ENCODE measurements around the gene OSBPL6.

Gene OSBPL6

DNA sequence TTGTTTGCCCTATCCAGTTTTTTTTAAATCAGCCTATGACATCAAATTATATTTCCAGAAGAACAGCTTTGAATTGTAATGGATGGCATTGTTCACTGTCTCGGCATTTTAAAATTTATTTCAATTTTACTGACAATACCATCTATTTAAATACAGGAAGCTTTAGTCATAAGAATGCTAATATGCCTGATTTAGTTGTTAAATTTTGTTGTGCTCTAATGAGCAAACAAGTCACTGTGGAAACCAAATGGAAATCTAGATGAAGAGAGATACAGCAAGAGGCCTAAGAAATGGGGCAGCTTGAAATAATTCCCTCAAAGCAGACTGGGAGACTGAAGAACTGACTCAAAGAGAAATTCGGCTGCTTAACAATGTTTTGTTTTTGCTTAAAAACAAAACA, 76.8 kb downstream of the OSBPL6 start (continued):
- TF ChIP-seq, protein P1, sequence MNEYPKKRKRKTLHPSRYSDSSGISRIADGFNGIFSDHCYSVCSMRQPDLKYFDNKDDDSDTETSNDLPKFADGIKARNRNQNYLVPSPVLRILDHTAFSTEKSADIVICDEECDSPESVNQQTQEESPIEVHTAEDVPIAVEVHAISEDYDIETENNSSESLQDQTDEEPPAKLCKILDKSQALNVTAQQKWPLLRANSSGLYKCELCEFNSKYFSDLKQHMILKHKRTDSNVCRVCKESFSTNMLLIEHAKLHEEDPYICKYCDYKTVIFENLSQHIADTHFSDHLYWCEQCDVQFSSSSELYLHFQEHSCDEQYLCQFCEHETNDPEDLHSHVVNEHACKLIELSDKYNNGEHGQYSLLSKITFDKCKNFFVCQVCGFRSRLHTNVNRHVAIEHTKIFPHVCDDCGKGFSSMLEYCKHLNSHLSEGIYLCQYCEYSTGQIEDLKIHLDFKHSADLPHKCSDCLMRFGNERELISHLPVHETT (tag by site-specific recombination; IDR thresholded peaks at IDR 0.05) = no peak

DNA sequence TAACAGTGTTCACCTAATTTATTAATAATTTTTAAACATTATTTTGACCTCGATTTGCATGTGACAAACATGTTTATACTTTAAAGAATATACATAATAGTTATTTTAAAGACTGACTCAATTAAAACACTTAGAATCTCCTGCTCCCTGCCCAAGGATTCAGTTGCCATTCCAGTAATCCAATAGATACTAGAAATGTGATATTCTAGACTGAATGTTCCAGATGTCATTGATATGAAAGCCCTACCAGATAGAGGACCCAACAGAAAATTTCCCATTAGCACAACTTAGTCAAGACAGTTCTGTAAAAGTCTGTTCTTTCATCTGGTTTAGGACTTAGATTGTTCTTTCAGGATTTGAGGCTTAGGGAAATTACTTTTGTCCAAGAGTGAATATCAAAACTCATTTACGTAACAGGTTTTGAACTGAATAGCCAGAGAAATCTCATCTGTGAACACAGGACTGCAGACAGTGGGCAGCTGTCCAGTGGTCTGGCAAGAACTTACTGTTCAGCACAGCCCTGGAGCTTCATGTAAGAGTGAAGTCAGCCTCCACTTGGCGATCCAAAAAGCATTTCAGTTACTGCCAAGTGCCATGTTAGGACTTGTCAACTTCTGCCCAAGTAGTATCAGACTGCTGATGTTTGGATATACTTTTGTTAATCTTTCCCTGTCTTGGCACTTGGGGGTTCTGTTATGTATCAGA, 77.5 kb downstream of the OSBPL6 start:
- CTCF ChIA-PET = interaction anchor here (0.9 kb wide), 1 partner anchor 140 kb away, joined by 4 read pairs; no protein-coding TSS in a partner anchor
- Histone ChIP-seq H3K27ac (ENCODE audit: extremely low read depth, low read depth, low read length) (no peak overlapping the region), H3K9me3 (ENCODE audit: control insufficient read depth, insufficient read depth, low read depth, low read length) (no peaks in the 10 kb centered on the region), H3K36me3 (ENCODE audit: control insufficient read depth in 2 of 2, insufficient read depth in 1 of 2, low read length in 2 of 2) (no peaks in the 10 kb centered on the region), H3K4me3 (ENCODE audit: low read depth, low read length) (no peak overlapping the region), H3K4me1 (ENCODE audit: control insufficient read depth, insufficient read depth, low read length) (peaks cover 2% of the 10 kb centered on the region; the same call in 1 of the 2 replicates)
- POLR2A ChIA-PET = no interaction called here
- TF ChIP-seq ZSCAN16 (tag by site-specific recombination; IDR thresholded peaks at IDR 0.05) (no peak), ZNF138 (tag by site-specific recombination; IDR thresholded peaks at IDR 0.05; ENCODE audit: borderline replicate concordance) (no peak), ZBTB7A (tag by site-specific recombination; IDR thresholded peaks at IDR 0.05; ENCODE audit: low read depth) (no peak), ZNF610 (tag by site-specific recombination; IDR thresholded peaks at IDR 0.05; ENCODE audit: borderline replicate concordance) (no peak), ZNF2 (tag by site-specific recombination; IDR thresholded peaks at IDR 0.05) (no peak), RBAK (tag by site-specific recombination; IDR thresholded peaks at IDR 0.05) (no peak), BCL11A (tag by site-specific recombination; IDR thresholded peaks at IDR 0.05; ENCODE audit: low read depth) (no peak), ZFP37 (tag by site-specific recombination; IDR thresholded peaks at IDR 0.05) (no peak), ZNF23 (tag by site-specific recombination; IDR thresholded peaks at IDR 0.05; ENCODE audit: borderline replicate concordance) (no peak), ZNF211 (tag by site-specific recombination; IDR thresholded peaks at IDR 0.05; ENCODE audit: low read depth) (no peak), SP7 (tag by site-specific recombination; IDR thresholded peaks at IDR 0.05) (no peak), TRIM28 (IDR thresholded peaks at IDR 0.05; ENCODE audit: borderline replicate concordance, low read length) (no peak), ZNF707 (tag by site-specific recombination; IDR thresholded peaks at IDR 0.05) (no peak), SCRT2 (tag by site-specific recombination; IDR thresholded peaks at IDR 0.05) (no peak)
- TF ChIP-seq, protein P2, sequence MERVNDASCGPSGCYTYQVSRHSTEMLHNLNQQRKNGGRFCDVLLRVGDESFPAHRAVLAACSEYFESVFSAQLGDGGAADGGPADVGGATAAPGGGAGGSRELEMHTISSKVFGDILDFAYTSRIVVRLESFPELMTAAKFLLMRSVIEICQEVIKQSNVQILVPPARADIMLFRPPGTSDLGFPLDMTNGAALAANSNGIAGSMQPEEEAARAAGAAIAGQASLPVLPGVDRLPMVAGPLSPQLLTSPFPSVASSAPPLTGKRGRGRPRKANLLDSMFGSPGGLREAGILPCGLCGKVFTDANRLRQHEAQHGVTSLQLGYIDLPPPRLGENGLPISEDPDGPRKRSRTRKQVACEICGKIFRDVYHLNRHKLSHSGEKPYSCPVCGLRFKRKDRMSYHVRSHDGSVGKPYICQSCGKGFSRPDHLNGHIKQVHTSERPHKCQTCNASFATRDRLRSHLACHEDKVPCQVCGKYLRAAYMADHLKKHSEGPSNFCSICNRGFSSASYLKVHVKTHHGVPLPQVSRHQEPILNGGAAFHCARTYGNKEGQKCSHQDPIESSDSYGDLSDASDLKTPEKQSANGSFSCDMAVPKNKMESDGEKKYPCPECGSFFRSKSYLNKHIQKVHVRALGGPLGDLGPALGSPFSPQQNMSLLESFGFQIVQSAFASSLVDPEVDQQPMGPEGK (tag by site-specific recombination; IDR thresholded peaks at IDR 0.05) = no peak
- TF ChIP-seq, protein P3, sequence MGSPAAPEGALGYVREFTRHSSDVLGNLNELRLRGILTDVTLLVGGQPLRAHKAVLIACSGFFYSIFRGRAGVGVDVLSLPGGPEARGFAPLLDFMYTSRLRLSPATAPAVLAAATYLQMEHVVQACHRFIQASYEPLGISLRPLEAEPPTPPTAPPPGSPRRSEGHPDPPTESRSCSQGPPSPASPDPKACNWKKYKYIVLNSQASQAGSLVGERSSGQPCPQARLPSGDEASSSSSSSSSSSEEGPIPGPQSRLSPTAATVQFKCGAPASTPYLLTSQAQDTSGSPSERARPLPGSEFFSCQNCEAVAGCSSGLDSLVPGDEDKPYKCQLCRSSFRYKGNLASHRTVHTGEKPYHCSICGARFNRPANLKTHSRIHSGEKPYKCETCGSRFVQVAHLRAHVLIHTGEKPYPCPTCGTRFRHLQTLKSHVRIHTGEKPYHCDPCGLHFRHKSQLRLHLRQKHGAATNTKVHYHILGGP (tag by site-specific recombination; IDR thresholded peaks at IDR 0.05) = no peak

DNA sequence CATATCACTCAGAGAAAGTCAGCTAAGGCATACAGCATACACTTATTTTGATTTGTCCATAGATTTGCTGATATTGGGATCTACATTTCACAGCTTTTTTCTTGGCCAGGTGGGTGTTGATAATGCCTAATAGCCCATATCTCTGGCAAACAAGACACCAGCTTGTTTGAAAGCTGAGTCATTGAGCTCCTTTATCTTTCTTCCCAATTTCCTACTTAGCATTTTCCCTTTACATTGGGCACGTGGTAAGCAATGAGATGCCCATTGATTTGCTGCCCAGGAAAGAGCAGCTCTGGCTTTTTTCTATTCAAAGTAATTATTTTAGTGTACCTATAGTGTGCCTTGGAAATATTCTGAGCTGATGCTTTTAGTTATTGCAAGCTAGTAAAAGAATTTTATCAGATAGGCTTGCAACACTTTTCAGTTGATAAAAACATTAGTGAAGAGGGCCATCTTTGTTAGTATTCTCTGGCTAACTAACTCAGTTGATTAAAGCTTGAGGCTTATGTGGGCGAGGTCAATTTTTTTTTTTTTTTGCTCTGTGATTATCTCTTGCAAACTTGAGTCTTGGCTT, 79.6 kb downstream of the OSBPL6 start:
- Histone ChIP-seq H3K4me3 (ENCODE audit: low read depth, low read length) (no peak overlapping the region), H3K4me1 (ENCODE audit: control insufficient read depth, insufficient read depth, low read length) (peaks cover 11% of the 10 kb centered on the region; the same call in 1 of the 2 replicates), H3K9me3 (ENCODE audit: control insufficient read depth, insufficient read depth, low read depth, low read length) (no peaks in the 10 kb centered on the region), H3K27ac (ENCODE audit: extremely low read depth, low read depth, low read length) (no peak overlapping the region), H3K36me3 (ENCODE audit: control insufficient read depth in 2 of 2, insufficient read depth in 1 of 2, low read length in 2 of 2) (no peaks in the 10 kb centered on the region)
- ChIA-PET CTCF (interaction anchor here (0.6 to 1.4 kb wide), 2 partner anchors 22 to 140 kb away, joined by 3 to 4 read pairs; no protein-coding TSS in a partner anchor), POLR2A (no interaction called here)
- TF ChIP-seq KLF9 (tag by site-specific recombination; IDR thresholded peaks at IDR 0.05; ENCODE audit: low read depth) (no peak), WT1 (tag by site-specific recombination; IDR thresholded peaks at IDR 0.05) (no peak), OVOL3 (tag by site-specific recombination; IDR thresholded peaks at IDR 0.05) (no peak), ZNF555 (tag by site-specific recombination; conservative IDR thresholded peaks at IDR 0.05) (no peak), ZBTB21 (tag by site-specific recombination; IDR thresholded peaks at IDR 0.05) (no peak), ZNF510 (tag by site-specific recombination; IDR thresholded peaks at IDR 0.05; ENCODE audit: insufficient replicate concordance) (no peak), FEZF1 (tag by site-specific recombination; IDR thresholded peaks at IDR 0.05) (no peak)
- TF ChIP-seq, protein P4, sequence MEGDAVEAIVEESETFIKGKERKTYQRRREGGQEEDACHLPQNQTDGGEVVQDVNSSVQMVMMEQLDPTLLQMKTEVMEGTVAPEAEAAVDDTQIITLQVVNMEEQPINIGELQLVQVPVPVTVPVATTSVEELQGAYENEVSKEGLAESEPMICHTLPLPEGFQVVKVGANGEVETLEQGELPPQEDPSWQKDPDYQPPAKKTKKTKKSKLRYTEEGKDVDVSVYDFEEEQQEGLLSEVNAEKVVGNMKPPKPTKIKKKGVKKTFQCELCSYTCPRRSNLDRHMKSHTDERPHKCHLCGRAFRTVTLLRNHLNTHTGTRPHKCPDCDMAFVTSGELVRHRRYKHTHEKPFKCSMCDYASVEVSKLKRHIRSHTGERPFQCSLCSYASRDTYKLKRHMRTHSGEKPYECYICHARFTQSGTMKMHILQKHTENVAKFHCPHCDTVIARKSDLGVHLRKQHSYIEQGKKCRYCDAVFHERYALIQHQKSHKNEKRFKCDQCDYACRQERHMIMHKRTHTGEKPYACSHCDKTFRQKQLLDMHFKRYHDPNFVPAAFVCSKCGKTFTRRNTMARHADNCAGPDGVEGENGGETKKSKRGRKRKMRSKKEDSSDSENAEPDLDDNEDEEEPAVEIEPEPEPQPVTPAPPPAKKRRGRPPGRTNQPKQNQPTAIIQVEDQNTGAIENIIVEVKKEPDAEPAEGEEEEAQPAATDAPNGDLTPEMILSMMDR (tag by site-specific recombination; IDR thresholded peaks at IDR 0.05) = no peak
- TF ChIP-seq, protein P5, sequence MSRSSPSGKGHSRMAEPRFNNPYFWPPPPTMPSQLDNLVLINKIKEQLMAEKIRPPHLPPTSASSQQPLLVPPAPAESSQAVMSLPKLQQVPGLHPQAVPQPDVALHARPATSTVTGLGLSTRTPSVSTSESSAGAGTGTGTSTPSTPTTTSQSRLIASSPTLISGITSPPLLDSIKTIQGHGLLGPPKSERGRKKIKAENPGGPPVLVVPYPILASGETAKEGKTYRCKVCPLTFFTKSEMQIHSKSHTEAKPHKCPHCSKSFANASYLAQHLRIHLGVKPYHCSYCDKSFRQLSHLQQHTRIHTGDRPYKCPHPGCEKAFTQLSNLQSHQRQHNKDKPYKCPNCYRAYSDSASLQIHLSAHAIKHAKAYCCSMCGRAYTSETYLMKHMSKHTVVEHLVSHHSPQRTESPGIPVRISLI (tag by site-specific recombination; IDR thresholded peaks at IDR 0.05) = no peak

All from HEK293 (cell line).